Activated CD4-positive, alpha-beta T cell treated with anti-CD3 and anti-CD28 coated beads, Interleukin-2, amount 10 ng/mL, durations not matched to agents 7 days and 5 days (primary cell): Measurements from ENCODE around the gene INKA1. TPM values are rescaled to one million over a fixed set of nuclear protein-coding genes. Genes with fewer than 3 reads are reported as not detected.
"Not testable (repeated sequence)": the region's sequence is repeated elsewhere in the genome, so short reads cannot be mapped to it uniquely, and the experiment has no call there.

Experiments
- CTCF ChIA-PET: fragments of 350-600 bp; sonication (Branson Sonifier 250); formaldehyde crosslinking; loops from one replicate; lab custom pipeline; 2021; ENCODE audit warnings: antibody characterized with exemption; lab: Charles Lee
- POLR2A ChIA-PET: fragments of 350-600 bp; sonication (Branson Sonifier 250); formaldehyde crosslinking; loops from one replicate; lab custom pipeline; 2021; ENCODE audit warnings: antibody characterized with exemption; lab: Charles Lee
- DNase-seq: peaks from one replicate; pipeline ENCODE4 v3.0.0-alpha.2; 2020
- H3K27ac Mint-ChIP-seq: one replicate; pipeline ENCODE4 v1.8.0; 2021; ENCODE audit warnings: mild to moderate bottlenecking, moderate library complexity, mixed read lengths
- H3K27me3 Mint-ChIP-seq: one replicate; pipeline ENCODE4 v1.8.0; 2021; ENCODE audit warnings: mixed read lengths
- H3K36me3 Mint-ChIP-seq: one replicate; pipeline ENCODE4 v1.8.0; 2021; ENCODE audit warnings: low read depth, mixed read lengths
- H3K4me1 Mint-ChIP-seq: one replicate; pipeline ENCODE4 v1.8.0; 2021; ENCODE audit warnings: mixed read lengths
- H3K4me3 Mint-ChIP-seq: one replicate; pipeline ENCODE4 v1.8.0; 2021; ENCODE audit warnings: mild to moderate bottlenecking, moderate library complexity, mixed read lengths
- H3K9me3 Mint-ChIP-seq: one replicate; pipeline ENCODE4 v1.8.0; 2021; ENCODE audit warnings: mixed read lengths
- total RNA-seq, 2 experiments: library from RNA; stranded (reverse); gene quantifications; one replicate each; pipeline ENCODE4 v1.2.3, GENCODE V29; 2021

The INKA1 gene
- total RNA-seq, 2 experiments from 2014 or later, result 0.46 to 0.60 TPM

- CTCF ChIA-PET, POLR2A ChIA-PET, H3K27ac Mint-ChIP-seq: not testable (repeated sequence)
Measured at GRCh38 chr3:49776101-49776500, 27.0 kb upstream of the INKA1 start.

GRCh38 chr3:49779358-49780079 is 23.5 kb upstream of the INKA1 start:
- no peak overlapping the region for H3K4me3 Mint-ChIP-seq
- DNase-seq, result no peak
- no peak overlapping the region for H3K27ac Mint-ChIP-seq
- POLR2A ChIA-PET, result no interaction called here
- no peaks in the 10 kb centered on the region for H3K27me3 Mint-ChIP-seq
- H3K4me1 Mint-ChIP-seq, result peaks cover 17% of the 10 kb centered on the region
- no peaks in the 10 kb centered on the region for H3K9me3 Mint-ChIP-seq
- CTCF ChIA-PET, result interaction anchor here (1.4 kb wide), 1 partner anchor 44 kb away, joined by 5 read pairs; no protein-coding TSS in a partner anchor
- peaks cover 15% of the 10 kb centered on the region for H3K36me3 Mint-ChIP-seq

More at GRCh38 chr3:49776101-49776500, 27.0 kb upstream of the INKA1 start:
- H3K9me3 Mint-ChIP-seq, H3K27me3 Mint-ChIP-seq, H3K4me3 Mint-ChIP-seq, DNase-seq: not testable (repeated sequence)
- Mint-ChIP-seq H3K4me1 (peaks cover 13% of the 10 kb centered on the region), H3K36me3 (peaks cover 11% of the 10 kb centered on the region)

- POLR2A ChIA-PET, result no interaction called here
- H3K4me3 Mint-ChIP-seq, result no peak overlapping the region
- H3K4me1 Mint-ChIP-seq, result peaks cover 21% of the 10 kb centered on the region
- no peaks in the 10 kb centered on the region for H3K27me3 Mint-ChIP-seq
- H3K9me3 Mint-ChIP-seq, result no peaks in the 10 kb centered on the region
- CTCF ChIA-PET, result interaction anchor here (0.6 kb wide), 1 partner anchor 1055 kb away, joined by 3 read pairs; no protein-coding TSS in a partner anchor
- H3K36me3 Mint-ChIP-seq, result peaks cover 19% of the 10 kb centered on the region
- DNase-seq, result no peak
- H3K27ac Mint-ChIP-seq, result no peak overlapping the region
Measured at GRCh38 chr3:49780080-49780974, 22.7 kb upstream of the INKA1 start.

- not testable (repeated sequence) for DNase-seq, H3K9me3 Mint-ChIP-seq, H3K27me3 Mint-ChIP-seq, H3K4me3 Mint-ChIP-seq
- Mint-ChIP-seq H3K27ac (peak overlapping the region; percentile 9), H3K4me1 (peaks cover 26% of the 10 kb centered on the region), H3K36me3 (peaks cover 23% of the 10 kb centered on the region)
- ChIA-PET POLR2A (interaction anchor here (0.5 kb wide), 1 partner anchor 38 kb away, joined by 5 read pairs; no protein-coding TSS in a partner anchor), CTCF (interaction anchor here (1.9 kb wide), 1 partner anchor 8 kb away, joined by 4 read pairs; no protein-coding TSS in a partner anchor)
Measured at GRCh38 chr3:49780975-49781365, 22.1 kb upstream of the INKA1 start.

- Mint-ChIP-seq H3K4me3 (no peak overlapping the region), H3K27me3 (no peaks in the 10 kb centered on the region), H3K36me3 (peaks cover 23% of the 10 kb centered on the region), H3K9me3 (no peaks in the 10 kb centered on the region), H3K4me1 (peaks cover 28% of the 10 kb centered on the region), H3K27ac (peak overlapping the region; percentile 9)
- DNase-seq, result no peak
- POLR2A ChIA-PET, result interaction anchor here (0.5 to 0.7 kb wide), 3 partner anchors 33 to 219 kb away, joined by 4 to 5 read pairs (median 5); no protein-coding TSS in a partner anchor
- CTCF ChIA-PET, result interaction anchor here (0.6 to 1.9 kb wide), 4 partner anchors 9 to 75 kb away, joined by 3 to 7 read pairs (median 4); partner anchors contain the start of gene TRAIP
Measured at GRCh38 chr3:49781415-49782199, 21.5 kb upstream of the INKA1 start.

- POLR2A ChIA-PET, result interaction anchor here (0.6 to 0.7 kb wide), 2 partner anchors 32 to 219 kb away, joined by 4 to 5 read pairs; no protein-coding TSS in a partner anchor
- not testable (repeated sequence) for H3K27me3 Mint-ChIP-seq, H3K4me3 Mint-ChIP-seq, H3K27ac Mint-ChIP-seq, H3K9me3 Mint-ChIP-seq, DNase-seq
- Mint-ChIP-seq H3K4me1 (peaks cover 33% of the 10 kb centered on the region), H3K36me3 (peaks cover 23% of the 10 kb centered on the region)
- CTCF ChIA-PET, result interaction anchor here (0.7 to 1.9 kb wide), 3 partner anchors 10 to 74 kb away, joined by 3 to 4 read pairs (median 3); partner anchors contain the start of gene TRAIP
Measured at GRCh38 chr3:49782277-49782676, 20.8 kb upstream of the INKA1 start.

- Mint-ChIP-seq H3K36me3 (peaks cover 17% of the 10 kb centered on the region), H3K27me3 (peaks cover 3% of the 10 kb centered on the region), H3K27ac (peak overlapping the region; percentile 99), H3K4me1 (peaks cover 31% of the 10 kb centered on the region), H3K4me3 (peak overlapping the region; percentile 87), H3K9me3 (no peaks in the 10 kb centered on the region)
- POLR2A ChIA-PET, result no interaction called here
- peak; percentile 36 for DNase-seq
- CTCF ChIA-PET, result interaction anchor here (1.3 to 3.3 kb wide), 5 partner anchors 13 to 67 kb away, joined by 3 to 13 read pairs (median 4); partner anchors contain the start of genes CDHR4 and INKA1
Measured at GRCh38 chr3:49785565-49786356, 17.3 kb upstream of the INKA1 start.

- Mint-ChIP-seq H3K27me3 (peaks cover 6% of the 10 kb centered on the region), H3K36me3 (peaks cover 12% of the 10 kb centered on the region), H3K9me3 (no peaks in the 10 kb centered on the region), H3K4me1 (peaks cover 26% of the 10 kb centered on the region), H3K27ac (peak within 1 kb of the TSS; percentile 99), H3K4me3 (peak within 1 kb of the TSS; percentile 87)
- peak; percentile 100 for DNase-seq
- ChIA-PET CTCF (interaction anchor here (0.7 to 3.3 kb wide), 6 partner anchors 12 to 68 kb away, joined by 3 to 13 read pairs (median 4); partner anchors contain the start of genes CDHR4 and INKA1), POLR2A (no interaction called here)
Measured at GRCh38 chr3:49786357-49787181, 16.5 kb upstream of the INKA1 start, which contains the start of gene IP6K1. TSS of gene IP6K1 (minus strand) at chr3:49786542. CDS start at chr3:49748040, 38,502 bp downstream.

- no peak for DNase-seq
- POLR2A ChIA-PET, result no interaction called here
- peaks cover 12% of the 10 kb centered on the region for H3K36me3 Mint-ChIP-seq
- CTCF ChIA-PET, result interaction anchor here (0.7 to 3.3 kb wide), 3 partner anchors 14 to 18 kb away, joined by 3 to 13 read pairs (median 4); partner anchors contain the start of gene CDHR4
- H3K9me3 Mint-ChIP-seq, result no peaks in the 10 kb centered on the region
- peaks cover 6% of the 10 kb centered on the region for H3K27me3 Mint-ChIP-seq
- peak overlapping the region; percentile 87 for H3K4me3 Mint-ChIP-seq
- H3K27ac Mint-ChIP-seq, result peak overlapping the region; percentile 99
- peaks cover 26% of the 10 kb centered on the region for H3K4me1 Mint-ChIP-seq
Measured at GRCh38 chr3:49787182-49787464, 15.9 kb upstream of the INKA1 start.

- POLR2A ChIA-PET, result no interaction called here
Measured at GRCh38 chr3:49787536-49787935, 15.5 kb upstream of the INKA1 start.

More at GRCh38 chr3:49787536-49787935, 15.5 kb upstream of the INKA1 start:
- CTCF ChIA-PET, result interaction anchor here (0.7 to 3.3 kb wide), 6 partner anchors 13 to 118 kb away, joined by 3 to 13 read pairs (median 4); partner anchors contain the start of genes CDHR4 and INKA1
- Mint-ChIP-seq H3K27ac (peak overlapping the region; percentile 22), H3K4me1 (peaks cover 25% of the 10 kb centered on the region), H3K9me3 (no peaks in the 10 kb centered on the region), H3K27me3 (peaks cover 6% of the 10 kb centered on the region), H3K36me3 (peaks cover 12% of the 10 kb centered on the region), H3K4me3 (peak overlapping the region; percentile 87)
- DNase-seq, result no peak
